Cardiac muscle cell (in vitro differentiated cells and primary cell): ENCODE results near the gene MRGPRF. TPM values are rescaled to one million over a fixed set of nuclear protein-coding genes. Genes with fewer than 3 reads are reported as not detected.

Source experiments
- DNase-seq, 2 donors: peaks; one replicate each; pipeline versions ENCODE4 v3.0.0 to v3.0.0-alpha.2; 2010 to 2017; ENCODE audit warnings: low read depth in 1 of 2, low spot score in 1 of 2
- H3K27ac ChIP-seq: fragments of 200-600 bp; sonication (generic); 2 replicates; pipeline ENCODE4 v1.5.1; 2016
- H3K27me3 ChIP-seq: fragments of 200-600 bp; sonication (generic); 2 replicates; pipeline ENCODE4 v1.6.0; 2016; ENCODE audit warnings: control low read depth
- H3K36me3 ChIP-seq: fragments of 200-600 bp; sonication (generic); 2 replicates; pipeline ENCODE4 v1.5.1; 2016; ENCODE audit warnings: control low read depth
- H3K4me1 ChIP-seq: fragments of 200-600 bp; sonication (generic); 2 replicates; pipeline ENCODE4 v1.8.1; 2017; ENCODE audit warnings: low read depth, mild to moderate bottlenecking, mixed run types
- H3K4me3 ChIP-seq: fragments of 200-600 bp; sonication (generic); 2 replicates; pipeline ENCODE4 v1.5.1; 2016; ENCODE audit warnings: mild to moderate bottlenecking
- H3K9me3 ChIP-seq: fragments of 200-600 bp; sonication (generic); 2 replicates; pipeline ENCODE4 v1.5.1; 2017; ENCODE audit warnings: low read depth, mild to moderate bottlenecking, control low read depth
- CTCF ChIP-seq: IDR thresholded peaks from 2 replicates; pipeline ENCODE4 v1.5.1; 2012; ENCODE audit warnings: low read depth, mild to moderate bottlenecking, low read length
- polyA plus RNA-seq: library from polyadenylated mRNA; unstranded; fragments of >200 nt; fragmentation: Nextera tagmentation; extraction: Ambion mirVana; gene quantifications from 2 replicates; pipeline ENCODE4 v1.2.1, GENCODE V29; 2016
- total RNA-seq: library from RNA; depleted of rRNA; stranded (reverse); fragments of >200 nt; gene quantifications from 2 replicates; pipeline ENCODE4 v1.2.3, GENCODE V29; 2016

Gene MRGPRF
- total and polyA plus RNA-seq, 2 experiments from 2014 or later: 9.3 to 13.8 TPM

GRCh38 chr11:69059429-69059828 is 46.4 kb upstream of the MRGPRF start:
- TF ChIP-seq CTCF: no peak
- DNase-seq: no peak
- H3K9me3 ChIP-seq: no peaks in the 10 kb centered on the region
- no peak overlapping the region for H3K27ac ChIP-seq
- peaks cover 14% of the 10 kb centered on the region for H3K36me3 ChIP-seq
- H3K27me3 ChIP-seq: no peaks in the 10 kb centered on the region
- no peak overlapping the region for H3K4me3 ChIP-seq
- peaks cover 2% of the 10 kb centered on the region for H3K4me1 ChIP-seq

GRCh38 chr11:69058511-69059270 is 45.6 kb upstream of the MRGPRF start:
- no peak overlapping the region for H3K27ac ChIP-seq
- no peaks in the 10 kb centered on the region for H3K9me3 ChIP-seq
- H3K4me1 ChIP-seq: peaks cover 2% of the 10 kb centered on the region
- no peak for TF ChIP-seq CTCF
- H3K27me3 ChIP-seq: no peaks in the 10 kb centered on the region
- peaks cover 13% of the 10 kb centered on the region for H3K36me3 ChIP-seq
- H3K4me3 ChIP-seq: no peak overlapping the region
- DNase-seq: no peak

GRCh38 chr11:69057801-69058200 is 44.8 kb upstream of the MRGPRF start:
- H3K27me3 ChIP-seq: no peaks in the 10 kb centered on the region
- no peak for DNase-seq
- H3K36me3 ChIP-seq: peaks cover 8% of the 10 kb centered on the region
- no peak for TF ChIP-seq CTCF
- H3K4me3 ChIP-seq: no peak overlapping the region
- peaks cover 7% of the 10 kb centered on the region for H3K4me1 ChIP-seq
- no peak overlapping the region for H3K27ac ChIP-seq
- no peaks in the 10 kb centered on the region for H3K9me3 ChIP-seq

- Histone ChIP-seq H3K36me3 (peaks cover 8% of the 10 kb centered on the region), H3K27me3 (no peaks in the 10 kb centered on the region), H3K27ac (no peak overlapping the region), H3K4me3 (no peak overlapping the region), H3K4me1 (peaks cover 12% of the 10 kb centered on the region), H3K9me3 (no peaks in the 10 kb centered on the region)
- no peak for DNase-seq
- TF ChIP-seq CTCF: no peak
These were observed 44.2 kb upstream of the MRGPRF start for GRCh38 chr11:69057236-69057635.

- H3K4me3 ChIP-seq: no peak overlapping the region
- H3K27ac ChIP-seq: peak overlapping the region; percentile 17
- no peaks in the 10 kb centered on the region for H3K9me3 ChIP-seq
- H3K4me1 ChIP-seq: peaks cover 24% of the 10 kb centered on the region
- DNase-seq: no peak
- no peak for TF ChIP-seq CTCF
- H3K36me3 ChIP-seq: peaks cover 8% of the 10 kb centered on the region
- no peaks in the 10 kb centered on the region for H3K27me3 ChIP-seq
These were observed 42.8 kb upstream of the MRGPRF start for GRCh38 chr11:69055598-69056516.
